GM10266 (cell line): Measurements from ENCODE around the gene MNX1.

Experiments
- DNase-seq: peaks from one replicate; pipeline ENCODE4 v3.0.0; 2012; ENCODE audit errors: extremely low spot score
- CTCF ChIP-seq: IDR thresholded peaks from 2 replicates; pipeline ENCODE4 v1.5.1; 2012; ENCODE audit warnings: mild to moderate bottlenecking, low read depth; ENCODE audit not compliant: control insufficient read depth, insufficient read depth; ENCODE audit errors: missing control alignments

Gene MNX1

GRCh38 chr7:157004521-157005455, 5.7 kb downstream of the MNX1 start:
- DNase-seq = no peak
- no peak for TF ChIP-seq CTCF

GRCh38 chr7:157003756-157004520, 6.5 kb downstream of the MNX1 start:
- DNase-seq = no peak
- TF ChIP-seq CTCF = no peak

GRCh38 chr7:157003445-157003755, 7.1 kb downstream of the MNX1 start:
- no peak for DNase-seq

GRCh38 chr7:157002819-157003421, 7.5 kb downstream of the MNX1 start:
- peak; percentile 28 for DNase-seq
- TF ChIP-seq CTCF = no peak

More at GRCh38 chr7:157003445-157003755, 7.1 kb downstream of the MNX1 start:
- no peak for TF ChIP-seq CTCF

GRCh38 chr7:157001920-157002818, 8.3 kb downstream of the MNX1 start:
- DNase-seq = peak; percentile 37
- no peak for TF ChIP-seq CTCF

GRCh38 chr7:157000741-157001653, 9.5 kb downstream of the MNX1 start:
- peak; percentile 32 for DNase-seq
- TF ChIP-seq CTCF = no peak
